Glomerular visceral epithelial cell (primary cell): ENCODE measurements around the gene PDPK1.

Experiments
- DNase-seq: peaks from one replicate; pipeline ENCODE4 v3.0.0-alpha.2; 2016; ENCODE audit errors: extremely low spot score

The PDPK1 gene

DNA sequence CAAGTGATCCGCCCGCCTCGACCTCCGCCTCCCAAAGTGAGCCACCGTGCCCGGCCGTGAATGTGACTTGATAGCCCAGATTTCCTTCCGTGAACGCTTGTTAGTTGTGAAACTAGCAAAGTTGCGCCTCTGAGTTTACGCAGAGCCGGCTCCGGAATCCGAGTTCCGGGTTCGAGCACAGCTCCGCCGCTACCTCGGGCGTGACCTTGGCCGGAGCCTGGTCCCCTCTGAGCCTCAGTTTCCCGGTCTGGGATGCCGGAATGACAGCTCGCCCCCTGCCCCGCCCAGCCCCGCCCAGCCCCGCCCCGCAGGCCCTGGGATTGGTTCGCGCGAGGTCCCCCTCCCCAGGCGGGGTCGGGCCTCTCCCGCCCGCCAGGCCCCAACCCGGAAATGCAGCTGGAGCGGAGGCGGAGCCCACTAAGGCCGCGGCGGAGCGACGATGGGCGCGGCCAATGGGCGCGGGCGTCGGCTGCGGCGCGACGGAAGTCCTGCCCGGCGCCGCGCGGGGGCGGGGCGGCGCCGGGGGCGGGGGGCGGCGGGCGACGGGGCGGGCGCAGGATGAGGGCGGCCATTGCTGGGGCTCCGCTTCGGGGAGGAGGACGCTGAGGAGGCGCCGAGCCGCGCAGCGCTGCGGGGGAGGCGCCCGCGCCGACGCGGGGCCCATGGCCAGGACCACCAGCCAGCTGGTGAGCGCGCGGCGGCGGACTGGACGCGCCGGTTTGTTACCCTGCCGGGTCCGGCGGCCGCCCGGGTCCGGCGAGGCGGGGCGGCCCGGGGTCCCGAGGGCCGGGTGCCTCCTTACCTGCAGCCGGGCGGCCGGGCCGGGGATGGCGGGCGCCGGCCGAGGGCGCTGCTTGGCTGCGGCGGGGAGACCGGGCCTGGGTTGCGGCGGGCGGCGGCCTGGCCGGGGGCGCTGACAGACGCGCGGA is at the start of gene PDPK1:
Gene PDPK1, plus strand, starts transcription at position 571 of the 929 bp plus-strand sequence. Its CDS starts 92 bp downstream, at position 663.
- DNase-seq: peak; percentile 95

DNA sequence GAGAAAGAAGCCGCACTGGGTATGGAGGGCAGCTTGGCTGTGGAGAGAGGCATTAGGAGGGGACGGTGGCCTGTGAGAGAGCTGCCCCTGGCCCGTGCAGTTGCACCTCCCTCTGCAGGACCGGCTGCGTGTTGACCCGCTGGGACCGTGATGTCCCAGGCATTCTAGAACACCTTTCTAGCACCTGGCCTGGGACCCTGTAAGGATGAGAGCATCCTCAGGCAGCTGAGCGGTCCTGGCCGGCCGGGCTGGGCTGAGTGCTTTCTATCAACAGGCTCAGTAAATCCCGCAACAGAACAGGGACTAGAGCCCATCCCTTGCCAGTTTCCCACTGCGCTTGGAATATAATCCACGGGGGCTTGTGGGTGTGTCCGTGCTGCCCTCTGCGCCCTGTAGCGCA is 48.2 kb upstream of the PDPK1 start:
- DNase-seq: no peak

DNA sequence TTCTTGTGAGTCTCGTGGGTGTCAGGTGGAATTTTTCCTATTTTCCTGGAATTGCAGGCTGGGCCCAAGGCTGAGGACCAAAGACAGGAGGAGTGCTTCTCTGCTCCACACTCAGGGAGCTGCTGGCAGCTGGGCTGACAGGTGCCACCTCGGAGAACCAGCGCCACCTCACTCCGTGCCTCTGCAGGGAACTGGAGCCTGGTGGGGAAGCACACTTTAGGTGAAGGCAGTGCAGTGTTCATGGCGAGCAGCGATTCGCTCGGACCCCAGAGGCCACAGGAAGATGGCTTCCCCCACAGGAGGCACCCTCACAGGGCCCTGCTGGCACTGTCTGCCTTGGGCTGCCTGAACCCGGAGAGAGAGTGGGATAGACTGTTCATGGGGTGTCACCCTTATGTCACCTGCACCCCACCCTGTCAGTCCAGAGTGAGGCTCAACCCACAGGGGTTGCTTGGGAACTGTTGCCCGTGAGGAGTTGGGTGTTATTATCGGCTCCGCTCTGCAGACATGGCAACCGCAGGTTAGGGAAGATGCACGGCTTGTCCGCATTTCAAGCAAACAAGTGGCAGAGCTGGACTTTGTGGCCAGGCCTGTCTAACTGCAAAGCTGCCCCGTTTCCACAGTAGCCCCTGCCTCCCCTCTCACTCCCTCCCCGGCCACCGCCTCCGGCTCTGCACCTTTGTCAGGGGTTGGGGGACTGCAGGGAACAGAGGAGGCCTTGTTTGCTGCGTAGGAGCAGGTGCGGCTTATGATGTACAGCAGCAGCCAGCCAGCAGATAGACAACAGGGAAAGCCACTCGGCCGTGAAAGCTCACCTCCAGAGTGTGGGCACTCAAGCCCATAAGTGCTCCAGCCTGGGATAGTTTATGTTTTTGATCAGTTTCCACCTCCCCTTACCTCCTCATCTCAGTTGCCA is 47.4 kb upstream of the PDPK1 start:
- DNase-seq: no peak

- DNase-seq: no peak
These were observed 45.5 kb upstream of the PDPK1 start for GRCh38 chr16:2492292-2492691.

DNA sequence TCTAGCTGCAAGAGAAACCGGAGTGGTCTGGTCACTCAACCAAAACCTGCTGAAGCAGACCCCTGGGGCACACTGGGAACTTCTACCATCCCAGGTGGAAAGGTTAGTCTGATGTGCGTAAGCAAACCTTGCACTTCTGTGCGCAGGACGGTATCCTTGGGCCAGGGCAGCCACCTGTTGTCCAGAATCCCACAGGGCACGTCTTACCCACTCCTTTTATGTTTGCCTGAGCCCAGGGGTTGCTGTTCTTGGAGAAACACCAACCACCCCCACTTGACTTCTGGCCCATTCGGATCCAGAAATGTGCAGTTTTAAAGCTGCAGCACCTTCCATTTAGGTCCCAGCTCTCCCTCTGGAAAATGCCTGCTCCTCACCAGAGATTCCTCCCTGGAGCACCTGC is 44.2 kb upstream of the PDPK1 start:
- DNase-seq: no peak

DNA sequence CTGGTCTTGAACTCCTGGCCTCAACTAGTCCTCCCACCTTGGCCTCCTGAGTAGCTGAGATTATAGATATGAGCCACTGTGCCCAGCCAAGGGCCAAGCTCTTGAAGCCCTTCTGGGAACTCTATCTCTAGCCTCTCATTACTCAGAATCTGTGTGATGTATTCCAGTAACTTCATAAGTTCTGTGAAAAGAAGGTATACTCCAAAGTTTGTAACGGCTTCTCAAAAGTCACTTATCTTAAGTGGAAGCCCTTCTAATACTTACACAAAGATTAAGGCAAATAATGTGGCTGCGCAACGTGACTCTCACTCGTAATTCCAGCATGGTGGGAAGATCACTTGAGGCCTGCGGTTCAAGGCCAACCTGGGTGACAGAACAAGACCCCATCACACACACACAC is 43.2 kb upstream of the PDPK1 start:
- DNase-seq: no peak

GRCh38 chr16:2495041-2495440 is 42.8 kb upstream of the PDPK1 start:
- no peak for DNase-seq

GRCh38 chr16:2496223-2497115 is 41.4 kb upstream of the PDPK1 start:
- DNase-seq: no peak

DNA sequence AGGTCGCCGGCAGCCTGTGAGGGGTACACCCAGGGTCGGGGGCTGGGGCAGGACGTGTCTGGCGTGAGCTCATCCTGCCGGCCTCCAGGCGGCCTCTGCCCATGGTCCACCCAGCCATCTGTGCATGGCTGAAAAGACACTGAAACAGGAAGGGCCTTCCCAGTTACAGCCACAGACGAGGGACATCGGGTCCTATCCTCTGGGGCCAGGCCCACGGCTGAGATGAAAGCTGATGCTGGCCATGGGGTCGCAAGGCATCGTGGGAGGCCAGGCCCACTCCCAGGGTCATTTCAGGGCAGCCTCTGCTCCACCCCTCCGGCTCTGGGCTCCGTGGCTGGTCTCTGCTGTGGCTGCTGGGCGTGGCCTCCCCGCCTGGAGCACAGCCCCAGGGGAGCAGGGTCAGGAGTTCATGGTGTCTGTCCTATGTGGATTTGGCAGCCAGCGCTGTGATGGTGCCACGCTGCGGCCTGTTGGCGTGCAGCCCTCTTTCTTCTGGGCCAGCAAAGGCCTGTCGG is 40.6 kb upstream of the PDPK1 start:
- no peak for DNase-seq

- DNase-seq: no peak
These were observed 39.9 kb upstream of the PDPK1 start for GRCh38 chr16:2497695-2498484.

GRCh38 chr16:2498531-2499253 is 39.1 kb upstream of the PDPK1 start:
- DNase-seq: no peak

DNA sequence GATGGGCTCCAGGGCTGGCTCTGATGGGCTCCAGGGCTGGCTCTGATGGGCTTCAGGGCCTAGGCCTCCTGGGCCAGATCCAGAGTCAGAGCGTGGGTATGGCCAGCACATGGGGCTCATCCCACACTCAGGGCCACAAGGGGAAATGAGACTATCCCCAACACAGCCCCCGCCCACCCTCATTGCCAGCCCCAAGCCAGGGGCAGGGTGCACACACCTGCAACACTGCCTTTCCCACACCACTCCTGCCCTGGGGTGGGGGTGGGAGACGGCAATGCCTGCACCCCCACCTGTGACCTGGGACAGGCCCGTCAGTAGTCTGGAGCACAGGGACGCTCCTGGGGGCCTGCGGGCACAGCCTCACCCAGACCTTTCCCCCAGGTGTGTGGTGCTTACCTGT is 38.4 kb upstream of the PDPK1 start:
- DNase-seq: no peak

DNA sequence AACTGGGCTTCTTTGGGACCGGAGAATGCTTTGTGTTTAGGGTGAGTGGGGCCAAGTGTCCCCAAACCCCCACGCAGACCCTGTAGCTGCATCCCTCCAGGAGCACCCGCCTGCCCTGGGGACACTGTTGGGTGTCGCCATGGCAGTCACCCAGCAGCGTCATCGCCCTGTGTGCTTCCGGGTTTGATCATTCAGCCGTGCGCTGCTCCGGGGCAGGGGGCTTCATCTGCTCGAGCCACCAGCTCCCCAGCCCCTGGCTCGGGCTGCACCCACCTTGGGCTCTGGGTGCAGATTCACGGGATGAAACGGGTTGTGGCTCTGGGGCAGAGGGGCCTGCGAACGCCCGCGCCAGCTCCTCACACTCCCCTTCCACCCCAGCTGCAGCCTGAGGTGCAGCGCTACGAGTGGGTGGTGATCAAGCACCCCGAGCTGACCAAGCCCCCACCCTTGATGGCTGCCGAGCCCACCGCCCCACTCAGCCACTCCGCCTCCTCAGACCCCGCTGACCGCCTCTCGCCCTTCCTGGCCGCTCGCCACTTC is 37.9 kb upstream of the PDPK1 start:
- no peak for DNase-seq

DNA sequence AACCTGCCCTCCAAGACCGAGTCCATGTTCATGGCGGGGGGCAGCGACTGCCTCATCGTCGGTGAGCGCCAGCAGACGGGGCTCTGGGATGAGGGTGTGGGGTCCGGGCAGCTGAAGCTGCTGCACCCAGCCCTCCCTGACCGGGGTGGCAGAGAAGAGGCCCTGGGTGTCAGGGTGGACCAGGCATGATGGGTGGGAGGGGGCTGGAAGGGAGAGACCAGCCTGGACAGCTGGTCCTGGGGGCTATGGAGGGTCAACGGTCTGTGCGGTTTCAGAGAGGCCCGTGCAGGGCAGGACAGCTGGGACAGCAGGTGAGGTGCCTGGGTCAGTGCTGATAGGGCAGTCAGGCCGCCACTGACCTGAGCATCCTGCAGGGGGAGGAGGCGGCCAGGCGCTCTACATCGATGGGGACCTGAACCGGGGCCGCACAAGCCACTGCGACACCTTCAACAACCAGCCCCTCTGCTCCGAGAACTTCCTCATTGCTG is 37.3 kb upstream of the PDPK1 start:
- DNase-seq: no peak

- peak; percentile 83 for DNase-seq
These were observed 36.7 kb upstream of the PDPK1 start for GRCh38 chr16:2500918-2501750.

DNA sequence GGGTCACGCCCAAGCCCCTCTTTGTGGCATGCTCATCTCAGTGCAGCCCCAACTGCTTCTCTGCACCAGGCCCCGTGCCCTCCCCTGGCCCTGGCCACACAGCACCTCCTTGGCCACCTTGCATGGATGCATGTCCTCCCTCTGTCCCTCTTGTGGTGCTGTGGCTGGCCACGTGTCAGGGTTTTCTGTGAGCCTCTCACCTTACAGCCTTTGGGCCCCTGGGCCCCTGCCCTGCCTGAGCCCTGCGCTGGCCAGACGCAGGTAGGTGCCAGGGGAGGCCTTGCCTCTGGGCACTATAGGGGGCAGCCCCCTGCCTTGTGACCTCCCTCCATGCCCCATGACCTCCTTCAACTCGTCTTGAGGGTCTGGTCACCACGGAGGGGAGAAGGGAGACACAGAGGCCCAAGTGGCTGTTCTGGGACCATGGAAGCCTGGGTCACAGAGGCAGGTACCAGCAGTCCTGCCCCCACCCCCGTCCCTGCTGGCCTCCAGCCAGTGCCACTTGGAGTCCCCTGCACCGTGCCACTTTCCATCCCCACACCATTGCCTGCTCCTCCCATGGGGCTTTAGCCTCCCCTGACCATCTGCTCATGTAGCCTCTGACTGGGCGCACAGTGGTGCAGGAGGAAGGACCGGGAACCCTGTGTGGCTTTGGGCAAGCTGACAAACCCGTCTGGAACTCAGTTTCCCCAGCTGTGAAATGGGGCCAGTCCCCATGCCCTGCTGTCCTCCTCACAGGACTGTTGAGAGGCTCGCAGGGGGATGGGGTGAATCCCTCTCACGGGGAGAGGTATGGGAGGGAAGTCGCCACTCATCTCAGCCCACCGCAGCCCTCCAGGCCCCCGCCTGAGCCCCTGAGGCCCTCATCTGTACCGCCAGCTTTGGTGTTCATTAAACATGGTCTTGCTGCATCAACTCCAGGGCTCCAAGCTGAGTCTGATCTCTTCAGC is 35.6 kb upstream of the PDPK1 start:
- DNase-seq: no peak

DNA sequence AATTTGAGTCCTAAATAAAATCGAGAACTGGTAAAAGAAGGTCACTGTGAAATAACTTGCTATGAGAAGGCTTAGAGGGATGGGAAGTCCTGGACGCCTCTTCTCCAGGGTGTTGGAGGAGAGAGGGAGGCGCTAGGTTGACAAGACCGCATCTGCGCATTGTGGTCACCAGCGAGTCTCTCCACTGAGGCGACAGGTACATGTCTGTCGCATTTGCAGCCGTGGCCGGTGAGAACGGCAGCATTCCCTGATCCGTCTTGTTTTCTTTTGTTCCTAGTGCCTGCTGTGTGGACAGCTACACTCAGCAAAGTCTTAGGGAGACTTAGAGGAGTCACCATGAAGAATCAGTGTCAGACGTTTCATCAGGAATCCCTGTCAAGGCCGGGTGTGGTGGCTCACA is 32.1 kb upstream of the PDPK1 start:
- no peak for DNase-seq
